Panc1 (cell line): ENCODE data around the gene MYO1B. TPM values are rescaled to one million over a fixed set of nuclear protein-coding genes. Genes with fewer than 3 reads are reported as not detected.

ENCODE experiments used
- ATAC-seq: fragments of 200-7000 bp; cut with Tn5 transposase; 2 replicates; pipeline ENCODE4 v1.9.1; 2020; ENCODE audit warnings: mild to moderate bottlenecking, moderate library complexity
- BruUV-seq: library from RNA; stranded (reverse); fragments of 400-500 nt; replicated peaks from 2 replicates; lab custom pipeline; 2021; lab: Mats Ljungman, UMichigan
- CTCF ChIA-PET: fragments of 300-600 bp; sonication (Branson Sonifier 250); formaldehyde crosslinking; loops from one replicate; lab custom pipeline; 2022; ENCODE audit warnings: antibody characterized with exemption; lab: Charles Lee
- POLR2A ChIA-PET: fragments of 300-600 bp; sonication (Branson Sonifier 250); formaldehyde crosslinking; loops from one replicate; lab custom pipeline; 2022; ENCODE audit warnings: antibody characterized with exemption; lab: Charles Lee
- DNase-seq: peaks from one replicate; pipeline ENCODE4 v3.0.0-alpha.2; 2010; ENCODE audit warnings: low read depth, low spot score
- H3K27ac ChIP-seq: 2 replicates; pipeline ENCODE4 v1.5.1; 2011; ENCODE audit warnings: mild to moderate bottlenecking, low read length, inconsistent platforms
- H3K27me3 ChIP-seq: fragments of 200-500 bp; sonication (Bioruptor generic); 2 replicates; pipeline ENCODE4 v1.6.0; 2014; ENCODE audit warnings: low read length, inconsistent platforms; ENCODE audit not compliant: control insufficient read depth, insufficient read depth
- H3K36me3 ChIP-seq: fragments of 200-500 bp; sonication (Bioruptor generic); 2 replicates; pipeline ENCODE4 v1.5.1; 2014; ENCODE audit warnings: inconsistent platforms, mild to moderate bottlenecking, low read length, moderate library complexity; ENCODE audit not compliant: control insufficient read depth, insufficient read depth
- H3K4me1 ChIP-seq: 2 replicates; pipeline ENCODE4 v1.5.1; 2011; ENCODE audit warnings: inconsistent platforms, mild to moderate bottlenecking, low read length, moderate library complexity; ENCODE audit not compliant: control insufficient read depth, insufficient read depth
- H3K4me3 ChIP-seq, 2 experiments: 2 replicates each; pipeline ENCODE4 v1.5.1; 2011 to 2012; ENCODE audit warnings: low read depth in 2 of 2, low read length in 2 of 2, mild to moderate bottlenecking in 2 of 2, inconsistent platforms in 1 of 2, moderate library complexity in 1 of 2
- H3K9me3 ChIP-seq: fragments of 200-500 bp; sonication (Bioruptor generic); 2 replicates; pipeline ENCODE4 v1.5.1; 2014; ENCODE audit warnings: low read depth, mild to moderate bottlenecking, inconsistent platforms, low read length, moderate library complexity; ENCODE audit not compliant: control insufficient read depth, insufficient read depth
- POLR2AphosphoS5 ChIP-seq: IDR thresholded peaks from 2 replicates; pipeline ENCODE4 v1.6.1; 2012; ENCODE audit warnings: mild to moderate bottlenecking, low read depth, low read length, moderate library complexity
- REST ChIP-seq, 2 experiments: IDR thresholded peaks; 2 replicates each; pipeline ENCODE4 v1.6.1; 2011 to 2012; ENCODE audit warnings: low read depth in 2 of 2, control low read depth in 1 of 2, low read length in 1 of 2, mild to moderate bottlenecking in 1 of 2, moderate library complexity in 1 of 2; ENCODE audit not compliant: insufficient read depth in 1 of 2
- SIN3A ChIP-seq: IDR thresholded peaks from 2 replicates; pipeline ENCODE4 v1.6.1; 2012; ENCODE audit warnings: low read depth, mild to moderate bottlenecking, low read length, moderate library complexity, borderline replicate concordance; ENCODE audit not compliant: insufficient read depth
- TCF7L2 ChIP-seq: IDR thresholded peaks from 2 replicates; pipeline ENCODE4 v1.6.1; 2011; ENCODE audit warnings: mild to moderate bottlenecking, low read depth, low read length, inconsistent platforms
- in situ Hi-C: cut with HindIII; loops from 2 replicates; pipeline ENCODE4 v1.10.0; 2016; ENCODE audit warnings: low sequenced_read_pairs, low pct_unique_long_range_greater_than_20kb
- intact Hi-C: fragments of 100-400 bp; cut with micrococcal nuclease; formaldehyde crosslinking; loops from one replicate; pipeline ENCODE4 v1.10.0; 2022; ENCODE audit not compliant: unreplicated experiment
- total RNA-seq: library from RNA; stranded (reverse); gene quantifications from one replicate; pipeline ENCODE4 v1.2.1, GENCODE V29; 2021; ENCODE audit not compliant: unreplicated experiment
- TF ChIP-seq, protein P1 (sequence below): fragments of 450-650 bp; IDR thresholded peaks from 2 replicates; pipeline ENCODE4 v1.5.1; 2017; ENCODE audit warnings: mild to moderate bottlenecking

MYO1B gene
- total RNA-seq, 1 experiment from 2014 or later, result 51.5 TPM

- H3K9me3 ChIP-seq, result no peaks in the 10 kb centered on the region; the same call in 1 of the 2 replicates
- no peak for TF ChIP-seq POLR2AphosphoS5
- TF ChIP-seq, protein P1, sequence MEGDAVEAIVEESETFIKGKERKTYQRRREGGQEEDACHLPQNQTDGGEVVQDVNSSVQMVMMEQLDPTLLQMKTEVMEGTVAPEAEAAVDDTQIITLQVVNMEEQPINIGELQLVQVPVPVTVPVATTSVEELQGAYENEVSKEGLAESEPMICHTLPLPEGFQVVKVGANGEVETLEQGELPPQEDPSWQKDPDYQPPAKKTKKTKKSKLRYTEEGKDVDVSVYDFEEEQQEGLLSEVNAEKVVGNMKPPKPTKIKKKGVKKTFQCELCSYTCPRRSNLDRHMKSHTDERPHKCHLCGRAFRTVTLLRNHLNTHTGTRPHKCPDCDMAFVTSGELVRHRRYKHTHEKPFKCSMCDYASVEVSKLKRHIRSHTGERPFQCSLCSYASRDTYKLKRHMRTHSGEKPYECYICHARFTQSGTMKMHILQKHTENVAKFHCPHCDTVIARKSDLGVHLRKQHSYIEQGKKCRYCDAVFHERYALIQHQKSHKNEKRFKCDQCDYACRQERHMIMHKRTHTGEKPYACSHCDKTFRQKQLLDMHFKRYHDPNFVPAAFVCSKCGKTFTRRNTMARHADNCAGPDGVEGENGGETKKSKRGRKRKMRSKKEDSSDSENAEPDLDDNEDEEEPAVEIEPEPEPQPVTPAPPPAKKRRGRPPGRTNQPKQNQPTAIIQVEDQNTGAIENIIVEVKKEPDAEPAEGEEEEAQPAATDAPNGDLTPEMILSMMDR, result no peak
- TF ChIP-seq REST (IDR thresholded peaks at IDR 0.05; ENCODE audit: insufficient read depth in 1 of 2, low read depth in 2 of 2, low read length in 1 of 2), result no peak
- no peak for TF ChIP-seq SIN3A
- no peak for TF ChIP-seq TCF7L2
- DNase-seq (no peak), ATAC-seq (no peak)
- POLR2A ChIA-PET, result no interaction called here
- in situ Hi-C loops, result no loop called here
- no peak overlapping the region for H3K27ac ChIP-seq
- CTCF ChIA-PET, result no interaction called here
- intact Hi-C loops, result no loop called here
- no peaks in the 10 kb centered on the region for H3K36me3 ChIP-seq
- H3K4me3 ChIP-seq, result no peak overlapping the region
- H3K4me1 ChIP-seq, result no peaks in the 10 kb centered on the region; the same call in 1 of the 2 replicates
- no peaks in the 10 kb centered on the region for H3K27me3 ChIP-seq
- no TSS peak for BruUV-seq
These were observed 84.6 kb downstream of the MYO1B start for GRCh38 chr2:191329841-191330240.

- in situ Hi-C loops, result no loop called here
- DNase-seq (no peak), ATAC-seq (no peak)
- TF ChIP-seq REST (IDR thresholded peaks at IDR 0.05; ENCODE audit: insufficient read depth in 1 of 2, low read depth in 2 of 2, low read length in 1 of 2), result no peak
- TF ChIP-seq, protein P1, result no peak
- TF ChIP-seq SIN3A, result no peak
- TF ChIP-seq POLR2AphosphoS5, result no peak
- TF ChIP-seq TCF7L2, result no peak
- Histone ChIP-seq H3K4me1 (no peaks in the 10 kb centered on the region), H3K27ac (no peak overlapping the region), H3K4me3 (no peak overlapping the region), H3K27me3 (no peaks in the 10 kb centered on the region), H3K9me3 (no peaks in the 10 kb centered on the region), H3K36me3 (no peaks in the 10 kb centered on the region)
- intact Hi-C loops, result no loop called here
- ChIA-PET POLR2A (no interaction called here), CTCF (no interaction called here)
- BruUV-seq, result no TSS peak
These were observed 88.7 kb downstream of the MYO1B start for GRCh38 chr2:191333911-191334357.
